Neuronal stem cell (in vitro differentiated cells): ENCODE measurements around the gene NUDT7.

ENCODE experiments used
- DNase-seq: peaks from one replicate; pipeline ENCODE4 v3.0.0-alpha.2; 2013; ENCODE audit warnings: low spot score
- H2AFZ ChIP-seq: one replicate; pipeline ENCODE4 v1.6.1; 2013; ENCODE audit warnings: mild to moderate bottlenecking, low read length, inconsistent platforms
- H2AK5ac ChIP-seq: 2 replicates; pipeline ENCODE4 v1.6.1; 2013; ENCODE audit warnings: low read depth, mild to moderate bottlenecking, inconsistent platforms, low read length, moderate library complexity, mixed read lengths
- H2BK120ac ChIP-seq: 2 replicates; pipeline ENCODE4 v1.6.1; 2013; ENCODE audit warnings: low read depth, mild to moderate bottlenecking, inconsistent platforms, low read length, moderate library complexity, mixed read lengths
- H2BK12ac ChIP-seq: one replicate; pipeline ENCODE4 v1.6.1; 2013; ENCODE audit warnings: low read length, inconsistent platforms
- H2BK15ac ChIP-seq: 2 replicates; pipeline ENCODE4 v1.6.1; 2013; ENCODE audit warnings: mild to moderate bottlenecking, low read length, inconsistent platforms, mixed read lengths
- H2BK5ac ChIP-seq: one replicate; pipeline ENCODE4 v1.6.1; 2013; ENCODE audit warnings: inconsistent platforms, mild to moderate bottlenecking, low read length, moderate library complexity
- H3K14ac ChIP-seq: one replicate; pipeline ENCODE4 v1.6.1; 2013; ENCODE audit warnings: low read length, inconsistent platforms
- H3K18ac ChIP-seq: 2 replicates; pipeline ENCODE4 v1.6.1; 2013; ENCODE audit warnings: low read length, inconsistent platforms
- H3K23ac ChIP-seq: 2 replicates; pipeline ENCODE4 v1.6.1; 2013; ENCODE audit warnings: low read depth, mild to moderate bottlenecking, mixed read lengths, low read length, inconsistent platforms; ENCODE audit not compliant: poor library complexity
- H3K27ac ChIP-seq: replicated peaks from 3 replicates; pipeline ENCODE4 v1.5.1; 2013; ENCODE audit warnings: low read length, inconsistent platforms
- H3K27me3 ChIP-seq, 3 experiments: 2 replicates each; pipeline ENCODE4 v1.6.1; 2013; ENCODE audit warnings: low read length in 3 of 3, mild to moderate bottlenecking in 2 of 3, inconsistent platforms in 1 of 3, low read depth in 1 of 3, mixed read lengths in 1 of 3, moderate library complexity in 1 of 3; ENCODE audit not compliant: control insufficient read depth in 3 of 3, insufficient read depth in 3 of 3
- H3K36me3 ChIP-seq, 2 donors: replicated peaks in 1 of 2; 2 replicates each; pipeline ENCODE4 v1.6.1; 2013; ENCODE audit warnings: low read length in 2 of 2; ENCODE audit not compliant: control insufficient read depth in 2 of 2, insufficient read depth in 2 of 2
- H3K4ac ChIP-seq: 2 replicates; pipeline ENCODE4 v1.6.1; 2013; ENCODE audit warnings: inconsistent platforms, mild to moderate bottlenecking, low read length, moderate library complexity
- H3K4me1 ChIP-seq, 2 donors: 1 replicate in 1 of 2; 2 replicates in 1 of 2; pipeline ENCODE4 v1.6.1; 2013; ENCODE audit warnings: low read length in 2 of 2, low read depth in 1 of 2; ENCODE audit not compliant: control insufficient read depth in 2 of 2, insufficient read depth in 1 of 2
- H3K4me2 ChIP-seq: one replicate; pipeline ENCODE4 v1.6.1; 2013; ENCODE audit warnings: mild to moderate bottlenecking, low read length, inconsistent platforms; ENCODE audit not compliant: insufficient read depth, poor library complexity, severe bottlenecking
- H3K4me3 ChIP-seq, 2 donors: 2 replicates each; pipeline ENCODE4 v1.5.1; 2013; ENCODE audit warnings: low read length in 2 of 2, mild to moderate bottlenecking in 2 of 2, inconsistent platforms in 1 of 2, moderate library complexity in 1 of 2
- H3K79me1 ChIP-seq: one replicate; pipeline ENCODE4 v1.6.1; 2013; ENCODE audit warnings: low read depth, mild to moderate bottlenecking, inconsistent platforms, low read length, moderate library complexity
- H3K9ac ChIP-seq: one replicate; pipeline ENCODE4 v1.6.1; 2013; ENCODE audit warnings: mild to moderate bottlenecking, low read depth, low read length, inconsistent platforms; ENCODE audit not compliant: poor library complexity
- H3K9me3 ChIP-seq, 2 donors: replicated peaks in 1 of 2; 2 replicates each; pipeline versions ENCODE3 to v1.6.1; 2013; ENCODE audit warnings: low read length in 2 of 2, mild to moderate bottlenecking in 2 of 2, inconsistent platforms in 1 of 2, low read depth in 1 of 2, mixed read lengths in 1 of 2, moderate library complexity in 1 of 2; ENCODE audit not compliant: control insufficient read depth in 2 of 2, insufficient read depth in 1 of 2
- H4K8ac ChIP-seq: one replicate; pipeline ENCODE4 v1.6.1; 2013; ENCODE audit warnings: low read depth, mild to moderate bottlenecking, inconsistent platforms, low read length, moderate library complexity
- H4K91ac ChIP-seq: one replicate; pipeline ENCODE4 v1.6.1; 2013; ENCODE audit warnings: low read length, low read depth, mild to moderate bottlenecking, inconsistent platforms; ENCODE audit not compliant: poor library complexity
- WGBS, 2 donors: extraction: QIAGEN DNeasy Blood & Tissue Kit; methylation state at CpG; one replicate each; pipeline ENCODE4 v1.1.7; 2013; ENCODE audit warnings: missing lambda C conversion rate in 2 of 2, mixed read lengths in 1 of 2; ENCODE audit not compliant: insufficient read length in 2 of 2, insufficient replicate concordance in 1 of 2; ENCODE audit errors: extremely low coverage in 2 of 2; 5-methylcytosine and 5-hydroxymethylcytosine counted together

The NUDT7 gene

DNA sequence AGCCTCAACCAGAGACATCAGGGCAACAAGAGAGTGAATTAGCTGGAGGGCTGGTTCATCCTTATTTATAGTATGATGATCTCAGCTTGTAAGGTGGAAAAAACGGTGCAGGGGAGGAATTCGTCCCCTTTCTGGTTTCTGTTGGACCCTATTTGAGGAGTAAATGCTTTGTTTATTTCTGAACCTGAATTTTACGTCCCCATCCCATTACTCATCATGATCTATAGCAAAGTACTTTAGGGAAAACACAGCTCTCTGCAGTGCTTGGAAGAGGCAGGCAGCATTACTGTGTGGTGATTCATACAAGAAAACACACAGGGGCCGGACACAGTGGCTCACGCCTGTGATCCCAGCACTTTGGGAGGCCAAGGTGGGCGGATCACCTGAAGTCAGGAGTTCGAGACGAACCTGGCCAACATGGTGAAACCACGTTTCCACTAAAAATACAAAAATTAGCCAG is 58.1 kb downstream of the NUDT7 start:
- Histone ChIP-seq H2BK5ac (no peak overlapping the region), H3K27me3 (no peaks in the 10 kb centered on the region), H3K79me1 (no peaks in the 10 kb centered on the region), H3K9me3 (no peaks in the 10 kb centered on the region), H3K4me1 (no peaks in the 10 kb centered on the region), H3K4ac (no peak overlapping the region), H4K8ac (no peak overlapping the region), H2AFZ (peak overlapping the region; percentile 4), H2AK5ac (no peak overlapping the region), H3K4me3 (no peak overlapping the region), H3K23ac (no peak overlapping the region), H3K4me2 (no peak overlapping the region), H3K9ac (no peak overlapping the region), H3K36me3 (no peaks in the 10 kb centered on the region), H3K18ac (no peak overlapping the region), H2BK120ac (no peak overlapping the region), H2BK15ac (no peak overlapping the region), H3K27ac (no peak overlapping the region), H3K14ac (no peak overlapping the region), H4K91ac (no peak overlapping the region), H2BK12ac (no peak overlapping the region)
- no peak for DNase-seq
- WGBS, 2 donors, result no CpG with 5 or more reads among the region's 9 CpGs

DNA sequence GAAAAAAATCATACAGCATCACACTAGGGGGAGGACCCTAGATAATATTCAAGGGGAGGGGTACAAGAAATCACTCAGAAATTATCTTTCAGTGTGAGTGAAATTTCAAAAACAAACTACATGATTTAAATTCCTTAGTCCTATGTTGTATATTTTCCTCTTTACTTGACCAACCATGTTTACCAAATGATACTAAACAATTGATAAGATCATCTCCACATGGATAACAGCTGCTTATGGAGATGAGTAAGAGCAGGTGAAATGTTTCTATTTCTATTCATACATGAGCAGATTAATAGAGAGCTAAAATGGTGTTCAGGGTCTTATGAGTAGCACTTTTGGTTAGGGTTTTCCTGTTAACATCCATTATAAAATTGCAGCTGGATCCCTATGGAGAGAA is 58.8 kb downstream of the NUDT7 start:
- Histone ChIP-seq H3K23ac (no peak overlapping the region), H2BK12ac (no peak overlapping the region), H3K4me2 (no peak overlapping the region), H2BK15ac (no peak overlapping the region), H3K9me3 (no peaks in the 10 kb centered on the region), H3K4me3 (no peak overlapping the region), H2AFZ (no peak overlapping the region), H4K8ac (no peak overlapping the region), H2BK5ac (no peak overlapping the region), H2AK5ac (no peak overlapping the region), H3K4ac (no peak overlapping the region), H3K36me3 (no peaks in the 10 kb centered on the region), H3K4me1 (no peaks in the 10 kb centered on the region), H3K9ac (no peak overlapping the region), H3K27me3 (peaks cover 0 to 2% (median 0%) of the 10 kb centered on the region in 3 experiments), H4K91ac (no peak overlapping the region), H3K79me1 (no peaks in the 10 kb centered on the region), H3K14ac (no peak overlapping the region), H3K27ac (no peak overlapping the region), H2BK120ac (no peak overlapping the region), H3K18ac (no peak overlapping the region)
- no peak for DNase-seq

DNA sequence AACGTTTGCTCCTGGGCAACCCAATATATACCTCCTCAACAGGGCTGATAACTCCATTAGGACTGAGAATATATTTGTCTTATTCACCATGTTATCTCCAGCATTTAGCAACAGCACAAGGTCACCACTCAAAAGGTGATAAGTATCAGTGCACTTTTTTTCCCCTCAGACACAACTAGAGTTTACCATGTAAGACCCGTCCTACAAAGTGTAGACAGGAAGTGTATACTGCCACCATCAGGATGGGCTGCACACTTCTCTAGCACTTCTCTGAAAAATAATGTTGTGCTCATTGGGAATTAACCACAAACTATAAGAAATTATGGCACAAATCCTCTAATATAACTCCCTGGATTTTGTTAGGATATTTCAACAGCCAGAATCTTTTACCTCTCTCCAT is 60.4 kb downstream of the NUDT7 start:
- Histone ChIP-seq H2BK5ac (no peak overlapping the region), H3K27ac (no peak overlapping the region), H3K4me2 (no peak overlapping the region), H2AK5ac (no peak overlapping the region), H3K79me1 (no peaks in the 10 kb centered on the region), H3K14ac (no peak overlapping the region), H3K27me3 (peaks cover 0 to 10% (median 0%) of the 10 kb centered on the region in 3 experiments), H4K8ac (no peak overlapping the region), H2BK15ac (no peak overlapping the region), H3K4me3 (no peak overlapping the region), H3K9ac (no peak overlapping the region), H3K36me3 (no peaks in the 10 kb centered on the region), H2AFZ (no peak overlapping the region), H3K23ac (no peak overlapping the region), H2BK120ac (no peak overlapping the region), H2BK12ac (no peak overlapping the region), H3K9me3 (no peaks in the 10 kb centered on the region), H3K4ac (no peak overlapping the region), H3K18ac (no peak overlapping the region), H4K91ac (no peak overlapping the region), H3K4me1 (no peaks in the 10 kb centered on the region)
- no peak for DNase-seq
- WGBS, 2 donors, result no CpG with 5 or more reads among the region's 2 CpGs

DNA sequence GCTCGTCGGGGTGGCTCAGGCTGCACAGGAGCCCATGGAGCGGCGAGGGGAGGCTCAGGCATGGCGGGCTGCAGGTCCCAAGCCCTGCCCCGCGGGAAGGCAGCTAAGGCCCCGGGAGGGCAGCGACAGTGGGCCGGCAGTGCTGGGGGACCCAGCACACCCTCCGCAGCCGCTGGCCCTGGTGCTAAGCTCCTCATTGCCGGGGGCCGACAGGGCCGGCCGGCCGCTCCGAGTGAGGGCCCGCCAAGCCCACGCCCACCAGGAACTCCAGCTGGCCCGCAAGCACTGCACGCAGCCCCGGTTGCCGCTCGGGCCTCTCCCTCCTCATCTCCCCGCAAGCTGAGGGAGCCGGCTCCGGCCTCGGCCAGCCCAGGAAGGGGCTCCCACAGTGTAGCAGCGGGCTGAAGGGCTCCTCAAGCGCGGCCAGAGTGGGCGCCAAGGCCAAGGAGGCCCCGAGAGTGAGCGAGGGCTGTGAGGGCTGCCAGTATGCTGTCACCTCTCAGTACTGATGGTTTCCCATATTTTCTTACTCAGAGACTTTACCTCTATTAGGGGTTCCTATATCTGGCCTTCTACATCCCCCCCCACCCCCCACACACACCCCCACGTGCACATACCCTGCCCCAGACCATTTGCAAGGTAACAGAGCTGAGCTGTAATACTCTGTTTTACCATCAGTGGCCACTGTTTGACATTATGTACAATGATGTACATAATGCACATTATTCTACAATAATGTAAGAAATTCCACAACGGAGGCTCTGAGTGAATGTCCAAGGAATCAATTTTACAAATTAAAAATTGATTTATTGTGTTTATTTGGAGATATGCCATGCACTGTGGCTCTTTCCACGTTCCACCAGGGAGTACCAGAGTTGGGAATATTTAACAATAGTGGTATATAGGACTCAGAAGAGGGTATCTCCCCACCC is 62.4 kb downstream of the NUDT7 start:
- H3K9me3 ChIP-seq, result no peaks in the 10 kb centered on the region
- no peak overlapping the region for H2AFZ ChIP-seq
- no peak overlapping the region for H3K9ac ChIP-seq
- H3K18ac ChIP-seq, result peak overlapping the region; percentile 41
- H3K79me1 ChIP-seq, result no peaks in the 10 kb centered on the region
- no CpG with 5 or more reads among the region's 38 CpGs for WGBS, 2 donors
- H3K4ac ChIP-seq, result no peak overlapping the region
- no peak overlapping the region for H4K91ac ChIP-seq
- H2BK12ac ChIP-seq, result no peak overlapping the region
- no peak overlapping the region for H3K14ac ChIP-seq
- H3K4me1 ChIP-seq, result peaks cover 4 to 5% of the 10 kb centered on the region in 2 donors
- no peak overlapping the region for H2BK15ac ChIP-seq
- H4K8ac ChIP-seq, result no peak overlapping the region
- no peaks in the 10 kb centered on the region for H3K36me3 ChIP-seq
- H2AK5ac ChIP-seq, result no peak overlapping the region
- no peak overlapping the region for H3K4me2 ChIP-seq
- no peak overlapping the region for H3K27ac ChIP-seq
- no peak overlapping the region for H3K23ac ChIP-seq
- no peak overlapping the region for H2BK120ac ChIP-seq
- peaks cover 0 to 10% (median 3%) of the 10 kb centered on the region in 3 experiments for H3K27me3 ChIP-seq
- no peak for DNase-seq
- H2BK5ac ChIP-seq, result no peak overlapping the region
- H3K4me3 ChIP-seq, result no peak overlapping the region
